Measurements from ENCODE around the gene ARID1B. TPM values are rescaled to one million over a fixed set of nuclear protein-coding genes. Genes with fewer than 3 reads are reported as not detected.

ARID1B gene
- total and polyA plus RNA-seq, 12 donors = 11.2 to 63.2 (median 52.2) TPM

DNA sequence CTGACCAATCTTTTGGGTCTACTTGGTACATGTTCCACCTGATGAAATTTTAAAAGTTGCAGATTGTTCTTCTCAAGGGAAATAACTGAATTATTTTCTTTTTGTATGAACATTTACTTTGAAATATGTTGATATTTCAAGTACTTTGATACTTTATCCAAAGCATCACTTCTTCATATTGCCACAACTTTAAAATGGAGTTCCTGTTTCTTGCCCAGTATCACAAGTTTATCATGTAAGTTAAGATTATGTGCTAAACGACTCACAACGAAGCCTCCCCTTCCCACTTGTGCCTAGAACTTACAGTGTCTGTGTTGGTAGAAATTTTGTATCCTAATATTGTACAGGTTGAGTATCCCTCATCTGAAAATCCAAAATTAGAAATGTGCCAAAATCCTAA, 108.4 kb downstream of the ARID1B start:
- no peak for ATAC-seq
- Histone ChIP-seq H3K4me3 (no peak overlapping the region), H3K9me3 (no peaks in the 10 kb centered on the region), H3K27me3 (no peaks in the 10 kb centered on the region), H3K4me1 (peaks cover 4 to 100% (median 82%) of the 10 kb centered on the region in 9 donors), H3K27ac (peak overlapping the region in 5 of 10 donors; percentile 44 to 72 (median 54)), H3K36me3 (no peaks in the 10 kb centered on the region)
- intact Hi-C loops (cut with DNase I) = loop anchor here in 3 of 10 donors (5.0 to 10.0 kb wide), 4 partner anchors 49 to 299 kb away; no protein-coding TSS in a partner anchor
- TF ChIP-seq, protein P1, sequence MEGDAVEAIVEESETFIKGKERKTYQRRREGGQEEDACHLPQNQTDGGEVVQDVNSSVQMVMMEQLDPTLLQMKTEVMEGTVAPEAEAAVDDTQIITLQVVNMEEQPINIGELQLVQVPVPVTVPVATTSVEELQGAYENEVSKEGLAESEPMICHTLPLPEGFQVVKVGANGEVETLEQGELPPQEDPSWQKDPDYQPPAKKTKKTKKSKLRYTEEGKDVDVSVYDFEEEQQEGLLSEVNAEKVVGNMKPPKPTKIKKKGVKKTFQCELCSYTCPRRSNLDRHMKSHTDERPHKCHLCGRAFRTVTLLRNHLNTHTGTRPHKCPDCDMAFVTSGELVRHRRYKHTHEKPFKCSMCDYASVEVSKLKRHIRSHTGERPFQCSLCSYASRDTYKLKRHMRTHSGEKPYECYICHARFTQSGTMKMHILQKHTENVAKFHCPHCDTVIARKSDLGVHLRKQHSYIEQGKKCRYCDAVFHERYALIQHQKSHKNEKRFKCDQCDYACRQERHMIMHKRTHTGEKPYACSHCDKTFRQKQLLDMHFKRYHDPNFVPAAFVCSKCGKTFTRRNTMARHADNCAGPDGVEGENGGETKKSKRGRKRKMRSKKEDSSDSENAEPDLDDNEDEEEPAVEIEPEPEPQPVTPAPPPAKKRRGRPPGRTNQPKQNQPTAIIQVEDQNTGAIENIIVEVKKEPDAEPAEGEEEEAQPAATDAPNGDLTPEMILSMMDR (IDR thresholded peaks at IDR 0.05) = no peak
- DNase-seq = no peak
- 71 to 75% methylated on average over 2 of the region's 2 CpGs for WGBS, 2 donors

DNA sequence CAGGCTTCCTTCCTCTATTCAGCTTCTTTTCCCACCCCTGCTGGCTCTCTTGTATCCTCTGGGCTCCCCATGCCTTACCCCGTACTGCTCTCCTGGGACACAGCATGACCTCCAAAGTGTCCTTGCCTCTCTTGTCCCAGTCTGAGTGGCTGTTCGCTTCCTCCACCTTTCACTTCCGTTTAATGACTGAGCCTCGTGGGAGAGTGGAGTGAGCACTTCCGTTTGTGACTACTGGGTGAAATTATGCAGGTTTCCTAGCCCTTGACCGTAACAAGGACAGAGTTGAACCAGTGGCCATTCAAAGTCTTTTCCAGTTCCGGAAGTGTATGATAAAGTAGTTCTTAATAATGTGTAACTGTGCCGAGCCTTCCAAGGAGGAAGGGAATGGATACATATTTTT, 109.2 kb downstream of the ARID1B start:
- H3K9me3 ChIP-seq = no peaks in the 10 kb centered on the region
- DNase-seq = peak in 1 of 2 donors; percentile 60
- intact Hi-C loops (cut with DNase I) = loop anchor here in 3 of 10 donors (5.0 to 10.0 kb wide), 4 partner anchors 48 to 298 kb away; no protein-coding TSS in a partner anchor
- H3K36me3 ChIP-seq = no peaks in the 10 kb centered on the region
- ATAC-seq = peak; percentile 48 to 82 (median 70)
- H3K27ac ChIP-seq = peak overlapping the region in 8 of 10 donors; percentile 23 to 72 (median 53)
- TF ChIP-seq, protein P1 (IDR thresholded peaks at IDR 0.05) = no peak
- H3K4me3 ChIP-seq = no peak overlapping the region
- no peaks in the 10 kb centered on the region for H3K27me3 ChIP-seq
- WGBS, 2 donors = 20 to 35% methylated on average over 8 of the region's 8 CpGs
- H3K4me1 ChIP-seq = peaks cover 4 to 100% (median 82%) of the 10 kb centered on the region in 9 donors

GRCh38 chr6:156887623-156888269, 110.6 kb downstream of the ARID1B start:
- WGBS, 2 donors = 75 to 76% methylated on average over 6 of the region's 6 CpGs
- TF ChIP-seq, protein P1 (IDR thresholded peaks at IDR 0.05) = no peak
- H3K9me3 ChIP-seq = no peaks in the 10 kb centered on the region
- H3K4me1 ChIP-seq = peaks cover 4 to 89% (median 73%) of the 10 kb centered on the region in 9 donors
- H3K36me3 ChIP-seq = no peaks in the 10 kb centered on the region
- H3K4me3 ChIP-seq = no peak overlapping the region
- intact Hi-C loops (cut with DNase I) = loop anchor here in 3 of 10 donors (5.0 to 10.0 kb wide), 4 partner anchors 47 to 297 kb away; no protein-coding TSS in a partner anchor
- peak in 3 of 8 donors; percentile 17 to 56 (median 31) for ATAC-seq
- H3K27me3 ChIP-seq = no peaks in the 10 kb centered on the region
- no peak for DNase-seq
- peak overlapping the region in 8 of 10 donors; percentile 0 to 72 (median 19) for H3K27ac ChIP-seq

DNA sequence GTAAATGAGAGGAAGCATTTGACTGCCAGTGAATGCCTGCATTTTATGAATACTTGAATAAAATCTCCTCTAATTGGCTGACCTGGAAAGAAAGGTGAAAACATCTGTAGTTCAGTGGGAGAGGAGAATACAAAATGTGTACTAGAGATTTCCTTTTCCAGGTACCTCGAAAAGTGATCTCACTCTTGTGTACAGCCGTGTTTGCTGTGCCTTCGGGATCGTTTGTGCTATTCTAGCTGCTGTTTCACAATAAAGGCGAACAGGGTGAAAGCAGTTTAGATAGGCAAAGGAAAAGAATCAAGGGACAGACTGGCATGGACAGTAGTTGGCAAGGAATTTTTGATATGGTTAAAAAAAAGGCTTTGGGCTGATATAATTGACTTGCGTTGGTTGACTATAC, 112.3 kb downstream of the ARID1B start:
- WGBS, 2 donors = 60 to 71% methylated on average over 6 of the region's 6 CpGs
- peak in 2 of 8 donors; percentile 35 to 43 for ATAC-seq
- Histone ChIP-seq H3K9me3 (no peaks in the 10 kb centered on the region), H3K4me3 (no peak overlapping the region), H3K36me3 (no peaks in the 10 kb centered on the region), H3K27me3 (no peaks in the 10 kb centered on the region), H3K27ac (peak overlapping the region in 5 of 10 donors; percentile 4 to 34 (median 22)), H3K4me1 (peaks cover 4 to 74% (median 59%) of the 10 kb centered on the region in 9 donors)
- TF ChIP-seq, protein P1 (IDR thresholded peaks at IDR 0.05) = no peak
- intact Hi-C loops (cut with DNase I) = loop anchor here in 3 of 10 donors (1.0 to 10.0 kb wide), 5 partner anchors 38 to 295 kb away; no protein-coding TSS in a partner anchor
- no peak for DNase-seq

Data from heart right ventricle (tissue), 16 donors.